Endometrial microvascular endothelial cells (primary cell): ENCODE data around the gene LELP1. TPM values are rescaled to one million over a fixed set of nuclear protein-coding genes. Genes with fewer than 3 reads are reported as not detected.
"Not testable (repeated sequence)": the region's sequence is repeated elsewhere in the genome, so short reads cannot be mapped to it uniquely, and the experiment has no call there.

ENCODE experiments used
- in situ Hi-C: cut with HindIII; loops from 2 replicates; pipeline ENCODE4 v1.10.0; 2017; ENCODE audit warnings: low sequenced_read_pairs, low pct_unique_long_range_greater_than_20kb; ENCODE audit errors: inconsistent ontology term
- total RNA-seq: library from RNA; depleted of rRNA; stranded (reverse); fragments of >200 nt; gene quantifications from one replicate; pipeline ENCODE4 v1.2.3, GENCODE V29; 2015; ENCODE audit errors: inconsistent ontology term

Gene LELP1
- total RNA-seq: not detected

GRCh38 chr1:153203130-153203529 is at the start of gene LELP1:
LELP1 (plus strand) TSS chr1:153203430; CDS start chr1:153204708, 1,278 bp downstream.
- in situ Hi-C loops: no loop called here

DNA sequence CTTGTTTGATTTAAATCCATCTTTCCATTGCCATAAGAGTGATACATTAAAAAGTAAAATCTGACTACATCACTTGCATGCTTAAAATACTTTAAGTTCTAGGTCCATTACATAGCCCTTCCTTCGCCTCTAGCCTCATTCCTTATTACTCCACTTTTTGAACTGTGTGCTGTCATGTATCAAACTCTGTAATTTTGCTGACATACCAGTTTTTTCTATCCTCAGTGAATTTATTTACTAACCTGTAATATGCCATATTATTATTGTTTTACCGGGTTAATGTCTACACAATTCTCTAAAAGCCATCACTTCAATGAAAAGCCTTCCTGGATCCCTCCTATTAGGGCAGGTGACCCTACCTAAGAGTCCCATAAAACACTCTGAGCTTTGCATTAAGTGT is 47.7 kb upstream of the LELP1 start:
- in situ Hi-C loops: no loop called here

DNA sequence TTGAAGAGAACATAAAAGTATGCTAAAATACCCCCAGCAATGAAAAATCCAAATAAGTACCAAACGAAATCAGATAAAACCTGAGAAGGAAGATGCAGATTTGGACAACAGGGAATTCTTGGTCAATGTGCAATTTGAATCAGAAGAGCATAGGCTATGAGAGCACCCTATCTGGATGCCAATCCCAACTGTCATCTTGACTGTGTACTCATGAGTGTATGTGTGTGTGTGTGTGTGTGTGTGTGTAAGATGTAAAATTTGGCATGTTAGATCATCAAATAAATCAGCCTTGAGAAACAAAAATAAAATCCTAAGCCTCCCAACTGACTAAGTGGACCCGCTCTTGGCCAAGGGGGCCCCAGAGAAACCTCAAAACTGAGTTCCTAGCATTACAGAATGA is 34.5 kb upstream of the LELP1 start:
- in situ Hi-C loops: no loop called here

- in situ Hi-C loops: no loop called here
Measured at GRCh38 chr1:153174624-153175023, 28.6 kb upstream of the LELP1 start.

DNA sequence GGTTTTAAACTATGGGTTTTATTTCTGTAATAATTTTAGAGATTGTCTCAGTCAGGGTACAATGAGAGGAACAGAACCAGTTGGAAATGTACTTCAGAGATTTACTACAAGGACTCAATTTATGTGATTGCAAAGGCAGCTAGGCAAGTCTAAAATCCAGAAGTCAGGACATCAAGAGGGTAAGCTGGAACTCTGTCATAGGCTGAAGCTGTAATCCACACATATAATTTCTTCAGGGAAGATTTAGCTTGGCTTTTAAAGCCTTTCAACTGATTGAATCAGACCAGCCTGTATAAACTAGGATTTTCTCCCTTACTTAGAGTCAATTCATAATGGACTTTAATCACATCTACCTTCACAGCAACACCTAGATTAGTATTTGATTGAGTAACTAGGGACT is 24.3 kb upstream of the LELP1 start:
- in situ Hi-C loops: no loop called here

GRCh38 chr1:153180556-153180955 is 22.7 kb upstream of the LELP1 start:
- in situ Hi-C loops: no loop called here

- in situ Hi-C loops: not testable (repeated sequence)
Measured at GRCh38 chr1:153188301-153188700, 14.9 kb upstream of the LELP1 start.

GRCh38 chr1:153190373-153190772 is 12.9 kb upstream of the LELP1 start:
- in situ Hi-C loops: no loop called here

- in situ Hi-C loops: no loop called here
Measured at GRCh38 chr1:153192697-153193096, 10.5 kb upstream of the LELP1 start.

DNA sequence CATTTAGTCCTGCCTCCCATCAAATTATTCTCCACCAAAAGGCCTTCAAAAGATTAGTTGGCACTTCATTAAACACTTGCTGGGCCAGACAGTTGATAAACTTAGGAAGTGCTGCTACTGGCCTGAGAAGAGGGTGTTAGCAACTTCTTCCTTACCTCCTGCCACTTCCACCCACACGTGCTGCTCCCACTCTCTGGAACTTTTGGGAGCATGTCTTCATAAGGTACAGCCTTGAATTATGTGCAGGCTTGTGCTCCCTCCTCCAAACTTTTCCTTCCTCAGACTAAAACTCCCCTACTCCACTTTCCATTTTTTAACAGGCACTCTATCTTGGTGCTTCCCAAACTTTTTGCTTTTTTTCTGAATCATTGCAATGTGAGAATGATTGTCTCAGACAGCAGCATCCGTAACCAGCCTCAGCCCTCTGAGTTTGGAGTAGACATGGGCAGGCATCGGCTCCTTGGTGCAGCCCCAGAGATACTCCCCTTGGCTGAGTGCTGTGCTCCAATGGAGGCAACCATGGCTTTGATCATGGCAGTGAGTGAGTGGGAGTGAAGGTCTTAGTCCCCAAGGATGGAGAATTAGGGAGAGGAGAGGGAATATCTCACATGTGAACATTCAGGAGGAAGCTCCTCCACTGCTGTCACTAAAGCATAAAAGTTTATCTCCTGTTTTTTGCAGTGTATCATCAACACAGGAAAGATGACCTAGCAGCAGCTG is 8.7 kb upstream of the LELP1 start:
- in situ Hi-C loops: no loop called here

- in situ Hi-C loops: no loop called here
Measured at GRCh38 chr1:153195216-153195615, 8.0 kb upstream of the LELP1 start.

DNA sequence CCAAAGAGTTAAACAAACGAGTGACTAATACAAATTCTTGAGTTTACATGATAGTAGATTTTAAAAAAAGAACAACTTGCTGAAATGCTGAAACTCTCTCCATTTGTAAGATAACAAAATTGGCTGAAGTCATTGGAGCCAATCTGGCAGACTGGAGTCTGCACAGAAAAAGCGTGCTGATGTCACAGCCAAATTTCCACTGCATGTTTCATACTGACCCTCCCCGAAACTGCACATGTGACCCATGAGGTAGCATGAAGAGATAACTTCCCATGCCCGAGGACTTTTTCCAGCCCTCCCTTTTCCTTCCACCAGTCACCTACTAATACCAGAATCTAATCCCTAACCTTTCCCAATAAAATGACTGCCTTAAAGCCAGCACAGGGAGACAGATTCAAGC is 1.2 kb upstream of the LELP1 start:
- in situ Hi-C loops: no loop called here

- in situ Hi-C loops: no loop called here
Measured at GRCh38 chr1:153206631-153207030, 3.4 kb downstream of the LELP1 start.

DNA sequence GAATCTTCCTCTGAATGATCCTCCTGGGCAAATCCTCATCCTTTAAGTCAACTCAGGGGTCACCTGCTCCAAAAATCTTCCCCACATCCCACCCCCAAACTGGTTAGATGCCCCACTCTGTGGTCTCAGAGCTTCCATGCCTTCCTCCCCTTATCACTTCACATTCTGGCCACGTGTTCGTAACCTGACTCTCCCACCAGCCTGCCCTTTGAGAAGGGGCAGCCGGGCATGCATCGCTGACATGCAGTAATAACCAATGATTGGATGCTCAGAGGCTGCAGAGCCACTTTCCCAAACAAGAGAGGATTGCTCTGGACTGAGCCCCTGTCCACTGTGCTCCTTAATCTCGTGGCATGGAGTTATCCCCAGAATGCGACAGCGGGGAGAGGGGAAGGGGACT is 7.0 kb downstream of the LELP1 start:
- in situ Hi-C loops: no loop called here

- in situ Hi-C loops: no loop called here
Measured at GRCh38 chr1:153212201-153212600, 9.0 kb downstream of the LELP1 start.

DNA sequence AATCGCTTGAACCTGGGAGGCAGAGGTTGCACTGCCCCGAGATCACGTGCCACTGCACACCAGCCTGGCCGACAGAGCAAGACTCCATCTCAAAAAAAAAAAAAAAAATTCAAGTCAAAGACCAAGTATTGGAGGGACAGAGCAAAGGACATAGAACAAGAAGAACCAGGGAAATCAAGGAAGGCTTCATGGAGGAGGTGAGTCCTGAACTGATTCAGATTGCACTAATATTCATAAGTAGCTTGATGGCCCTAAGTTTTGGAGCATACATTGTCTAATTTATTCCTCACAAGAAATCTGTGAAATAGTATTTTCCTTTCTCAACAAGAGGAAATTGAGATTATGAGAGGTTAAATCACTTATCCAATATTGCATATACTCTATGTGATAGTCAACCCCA is 10.3 kb downstream of the LELP1 start:
- in situ Hi-C loops: no loop called here

DNA sequence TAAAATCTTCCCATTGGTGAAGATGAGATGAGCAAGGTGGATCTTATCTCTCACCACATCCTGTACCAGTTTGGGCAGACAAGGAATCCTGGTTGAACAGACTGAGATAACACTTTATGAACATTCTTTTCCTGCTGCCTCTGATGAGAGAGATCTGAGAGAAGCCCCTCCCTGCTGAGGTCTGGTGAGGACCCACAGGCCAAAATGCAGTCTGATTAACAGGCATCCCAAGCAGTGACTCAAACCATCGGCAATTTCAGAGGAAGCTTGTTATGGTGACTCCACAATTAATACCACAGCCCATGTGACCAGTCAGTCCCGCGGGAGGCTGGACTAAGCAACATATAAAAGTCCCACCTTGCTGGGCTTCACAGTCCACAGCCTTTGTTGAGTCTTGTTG is 14.0 kb downstream of the LELP1 start, which contains the start of gene PRR9:
TSS of gene PRR9 (plus strand) at position 373 of the 400 bp plus-strand sequence. CDS start 561 bp downstream, outside the sequence.
- in situ Hi-C loops: no loop called here

DNA sequence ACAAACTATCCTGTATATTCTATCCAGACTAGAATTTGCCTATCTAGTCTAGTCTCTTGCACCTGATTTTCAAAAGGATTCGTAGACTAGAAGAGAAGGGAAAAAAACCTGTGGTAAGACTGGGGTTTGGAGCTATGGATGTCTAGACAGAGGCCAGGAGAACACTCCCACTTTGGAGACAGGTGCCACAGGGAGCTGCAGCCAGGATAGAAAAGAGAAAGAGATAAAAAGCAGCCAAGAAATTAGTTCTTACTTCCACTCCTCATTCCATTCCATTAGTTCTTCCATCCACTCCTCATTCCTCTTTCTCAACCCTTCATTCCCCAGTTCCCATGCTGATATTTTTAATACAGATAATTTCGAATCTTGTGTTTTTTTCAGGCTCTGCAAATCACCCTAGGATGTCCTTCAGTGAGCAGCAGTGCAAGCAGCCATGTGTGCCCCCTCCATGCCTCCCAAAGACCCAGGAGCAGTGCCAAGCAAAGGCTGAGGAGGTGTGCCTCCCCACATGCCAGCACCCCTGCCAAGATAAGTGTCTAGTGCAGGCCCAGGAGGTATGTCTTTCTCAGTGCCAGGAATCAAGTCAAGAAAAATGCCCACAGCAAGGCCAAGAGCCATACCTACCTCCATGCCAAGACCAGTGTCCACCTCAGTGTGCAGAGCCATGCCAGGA is 14.7 kb downstream of the LELP1 start:
- in situ Hi-C loops: no loop called here

DNA sequence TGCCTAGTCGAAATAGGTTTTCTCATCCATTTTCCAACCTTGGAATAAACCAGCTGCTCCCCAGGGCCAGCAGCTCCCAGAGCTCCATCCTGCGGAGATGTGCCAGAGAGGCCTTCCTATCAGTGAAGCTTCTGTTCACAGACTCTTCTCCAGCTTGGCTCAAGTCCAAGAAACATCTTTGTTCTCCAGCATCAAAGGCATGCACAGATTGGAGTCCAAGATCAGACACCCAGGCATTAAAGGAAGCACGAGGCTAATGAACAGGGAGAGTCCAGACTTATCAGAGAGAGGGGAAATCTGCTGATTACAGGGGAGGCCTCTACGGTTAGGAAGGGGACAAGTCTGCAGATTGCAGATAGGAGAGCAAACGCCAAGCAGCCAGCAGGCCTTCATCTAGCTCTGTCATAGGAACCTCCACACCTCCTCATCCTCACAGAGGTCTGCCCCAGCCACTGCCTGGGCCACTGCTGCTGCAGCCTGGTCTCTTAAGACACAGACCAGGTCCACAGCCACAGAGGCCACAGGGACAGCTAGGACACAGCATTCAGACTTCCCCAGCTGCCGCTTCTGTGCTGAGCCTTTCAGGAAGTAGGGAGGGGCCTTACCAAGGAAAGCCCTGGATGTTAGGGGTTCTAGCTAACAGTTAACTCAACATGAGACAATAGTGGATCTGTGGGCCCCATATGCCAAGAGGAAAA is 17.5 kb downstream of the LELP1 start:
- in situ Hi-C loops: no loop called here
